DMS79 treated with DMSO at 0.1 percent for 48 hours (cell line): ENCODE measurements around the gene FARP2.

Source experiments
- DNase-seq: peaks from one replicate; lab custom pipeline; 2025; lab: John Stamatoyannopoulos, UW

The FARP2 gene

DNA sequence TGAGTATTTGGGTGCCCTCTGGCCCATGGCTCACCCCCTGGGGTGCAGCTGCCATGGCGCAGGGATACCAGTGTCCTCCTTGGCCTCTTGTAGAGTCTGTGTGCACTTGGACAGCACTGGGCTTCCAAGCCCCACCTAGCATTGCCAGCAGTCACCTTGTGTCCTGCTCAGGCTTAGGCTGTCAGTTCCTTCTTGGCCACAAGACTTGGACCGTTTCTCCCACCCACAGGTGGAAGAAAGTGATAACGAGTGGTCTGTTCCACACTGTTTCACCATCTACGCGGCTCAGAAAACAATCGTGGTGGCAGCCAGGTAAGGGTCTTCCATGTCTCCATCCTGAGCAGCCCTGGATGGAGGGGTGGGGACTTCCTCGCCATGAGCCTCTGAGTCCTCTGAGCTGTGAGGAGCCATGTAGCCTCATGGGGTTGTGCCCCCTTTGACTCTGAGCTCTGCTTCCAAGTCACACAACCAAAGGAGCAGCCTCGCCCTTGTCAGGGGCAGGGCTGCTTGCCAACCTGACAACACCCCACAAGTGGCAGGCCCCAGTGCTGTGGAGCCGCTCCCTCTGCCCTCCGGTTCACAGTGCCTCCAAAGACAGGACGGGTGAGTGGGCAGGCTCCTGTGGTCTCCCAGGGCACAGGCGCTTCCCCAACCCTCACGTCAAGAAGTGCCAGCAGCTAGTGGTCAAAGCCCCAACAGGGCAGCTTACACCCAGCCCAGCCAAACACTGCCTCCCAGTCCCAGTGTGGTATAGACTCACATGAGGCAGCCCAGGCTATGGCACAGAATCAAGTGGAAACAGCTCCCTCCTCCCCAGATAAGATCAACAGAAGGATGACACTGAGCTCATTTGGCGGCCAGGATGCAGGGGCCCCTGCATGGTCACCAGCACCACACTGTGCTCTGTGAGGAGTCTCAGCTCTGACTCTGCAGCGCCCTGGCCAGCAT, 133.9 kb downstream of the FARP2 start:
- no peak for DNase-seq

DNA sequence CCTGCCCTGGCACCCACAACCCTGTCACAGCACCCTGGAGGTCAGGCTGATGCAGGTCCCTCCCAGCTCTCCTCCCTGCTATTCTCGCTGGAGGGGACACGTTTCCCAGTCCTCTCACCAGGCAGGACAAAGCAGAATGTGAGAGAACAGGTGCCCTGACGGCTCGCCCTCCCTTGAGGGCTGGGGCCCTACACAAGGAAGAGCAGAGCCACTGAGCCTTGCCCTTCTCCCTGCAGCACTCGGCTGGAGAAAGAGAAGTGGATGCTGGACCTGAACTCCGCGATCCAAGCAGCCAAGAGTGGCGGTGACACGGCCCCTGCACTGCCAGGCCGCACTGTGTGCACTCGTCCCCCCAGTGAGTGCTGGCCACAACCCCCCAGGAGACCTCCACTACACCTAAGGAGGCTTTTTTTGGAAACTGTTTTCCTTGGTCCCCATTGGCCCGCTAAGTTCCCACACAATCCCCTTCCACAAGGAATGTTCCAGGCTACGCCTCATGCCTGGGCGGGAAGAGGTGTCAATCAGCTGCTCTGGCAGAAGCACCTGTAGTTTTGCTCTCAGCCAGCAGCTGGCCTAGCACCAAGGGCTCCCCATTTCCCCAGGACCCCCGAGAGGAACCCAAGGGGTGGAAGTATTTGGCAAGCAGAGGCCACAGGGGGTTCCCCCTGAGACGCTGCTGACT, 134.9 kb downstream of the FARP2 start:
- no peak for DNase-seq

DNA sequence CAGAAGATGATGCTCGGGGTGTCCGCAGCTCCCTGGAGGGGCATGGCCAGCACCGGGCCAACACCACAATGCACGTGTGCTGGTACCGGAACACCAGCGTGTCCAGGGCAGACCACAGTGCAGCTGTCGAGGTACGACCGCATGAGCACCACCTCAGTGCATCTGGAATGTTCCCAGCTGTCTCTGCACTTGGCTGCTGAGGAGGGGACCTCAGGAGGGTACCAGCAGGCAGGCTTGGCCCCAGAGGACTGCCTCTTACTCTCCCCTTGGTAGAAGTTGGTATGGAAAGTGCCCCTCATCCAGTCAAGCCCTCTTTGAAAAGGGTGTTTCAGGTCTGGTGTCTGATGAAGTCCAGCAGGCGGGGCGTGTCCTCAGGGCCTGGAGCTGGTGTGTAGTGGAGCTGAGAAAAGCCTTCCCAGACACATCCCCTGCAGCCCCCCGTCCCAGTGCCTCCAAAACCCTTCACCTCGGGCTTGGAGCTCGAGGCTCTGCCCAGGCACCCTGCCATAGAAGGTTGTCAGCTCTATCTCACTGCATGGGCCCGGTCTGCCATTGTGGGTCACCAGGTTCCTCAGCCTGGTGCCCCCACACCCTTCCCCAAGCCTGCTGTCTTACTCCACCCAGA, 135.6 kb downstream of the FARP2 start:
- DNase-seq, result no peak

DNA sequence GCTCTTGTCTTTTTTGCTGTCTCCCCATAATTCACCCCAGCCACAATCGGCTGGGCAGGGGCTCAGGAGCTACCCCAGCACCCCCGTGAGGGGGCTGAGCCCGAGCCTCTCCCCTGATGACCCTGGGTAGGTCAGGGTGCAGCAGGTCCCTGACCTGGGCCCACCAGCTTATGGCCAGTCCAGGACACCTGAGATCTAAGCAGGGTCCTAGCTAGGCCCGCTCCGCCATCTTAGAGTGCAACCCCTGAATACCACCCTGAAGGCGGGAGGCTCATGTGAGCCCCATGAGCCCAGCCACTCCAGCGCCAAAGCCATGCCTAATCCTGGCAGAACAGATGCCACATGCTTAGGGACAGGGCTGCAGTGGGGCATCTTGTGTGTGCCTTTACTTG, 136.1 kb downstream of the FARP2 start:
- no peak for DNase-seq

DNA sequence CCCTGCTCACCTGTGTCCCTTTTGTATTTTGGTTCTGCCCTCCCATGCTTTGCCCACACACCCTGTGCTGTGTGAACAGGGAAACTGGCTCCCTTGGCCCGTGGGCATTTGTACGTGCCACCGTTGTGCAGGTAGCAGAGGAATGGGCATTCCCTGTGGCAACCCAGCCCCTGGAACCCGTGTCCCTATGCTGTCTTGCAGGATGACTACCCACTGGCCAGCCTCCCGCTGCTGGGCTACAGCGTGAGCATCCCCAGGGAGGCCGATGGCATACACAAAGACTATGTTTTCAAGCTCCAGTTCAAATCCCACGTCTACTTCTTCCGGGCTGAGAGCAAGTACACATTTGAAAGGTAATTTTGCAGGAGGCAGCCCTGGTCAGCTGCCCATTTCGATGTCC, 137.0 kb downstream of the FARP2 start:
- DNase-seq, result no peak

DNA sequence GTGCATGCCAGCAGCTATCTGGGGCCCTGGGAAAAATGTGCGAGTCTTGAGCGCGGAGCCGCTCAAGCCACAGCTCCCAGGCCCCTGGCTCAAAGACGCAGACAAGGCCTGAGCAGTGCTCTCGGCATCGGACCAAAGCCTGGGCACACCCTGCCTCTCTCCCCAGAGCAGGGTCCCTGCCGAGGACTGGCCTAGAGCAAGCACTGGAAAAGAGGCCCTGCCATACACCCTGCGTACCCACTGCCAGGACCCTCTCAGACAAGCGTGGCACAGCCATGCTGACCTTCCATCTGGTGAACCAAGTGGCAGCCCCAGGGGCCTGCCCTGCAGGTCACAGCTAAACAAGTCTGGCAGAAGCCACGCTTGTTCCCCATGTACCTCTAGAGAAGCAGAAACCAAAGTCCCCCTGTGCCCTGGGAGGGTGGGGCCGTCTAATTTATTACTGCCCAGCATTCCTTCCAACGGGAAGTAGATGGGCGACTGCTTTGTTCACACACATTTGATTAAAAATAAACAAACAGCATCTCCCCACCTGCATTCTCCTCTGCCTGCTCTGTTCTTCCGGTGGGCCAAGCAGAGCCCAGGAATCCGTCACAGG, 138.3 kb downstream of the FARP2 start:
- DNase-seq, result no peak

DNA sequence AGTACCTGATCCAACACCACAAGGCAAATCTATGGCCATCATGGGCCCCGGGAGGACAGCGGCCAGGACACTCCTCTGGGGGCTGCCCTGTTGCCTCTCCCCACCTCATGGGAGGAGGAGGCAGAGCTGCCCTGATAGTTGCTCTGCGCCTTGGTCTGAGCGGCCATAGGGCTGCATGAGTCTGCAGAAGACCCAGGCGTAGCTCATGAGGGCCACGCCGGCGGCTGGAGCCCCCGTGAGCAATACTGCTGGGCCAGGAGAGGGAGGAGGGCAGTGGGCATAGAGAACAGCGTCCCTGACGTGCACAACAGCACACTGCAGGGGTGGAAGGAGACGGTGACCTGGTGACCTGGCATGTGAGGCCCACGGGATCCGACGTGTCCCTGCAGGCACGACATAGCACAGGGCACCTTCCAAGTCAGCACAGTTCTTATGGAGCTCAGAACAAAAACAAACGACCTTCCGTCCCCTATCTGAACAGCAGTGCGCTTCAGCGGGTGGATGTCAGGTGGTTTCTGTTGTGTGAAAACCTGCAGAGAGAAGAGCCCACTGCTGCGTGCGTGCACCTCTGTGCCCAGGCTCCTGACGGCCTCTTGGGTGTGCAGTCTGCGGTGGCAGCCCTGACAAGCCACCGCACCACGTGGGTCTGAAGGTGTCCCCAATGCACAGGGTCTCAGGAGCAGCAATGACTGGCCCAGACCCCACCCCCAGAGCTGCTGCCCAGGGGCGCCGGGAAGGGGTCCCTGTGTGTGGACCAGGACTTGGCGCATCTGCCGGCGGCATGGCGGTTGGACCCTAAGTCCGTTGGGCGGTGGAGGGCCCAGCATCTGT, 139.3 kb downstream of the FARP2 start:
- DNase-seq, result no peak

DNA sequence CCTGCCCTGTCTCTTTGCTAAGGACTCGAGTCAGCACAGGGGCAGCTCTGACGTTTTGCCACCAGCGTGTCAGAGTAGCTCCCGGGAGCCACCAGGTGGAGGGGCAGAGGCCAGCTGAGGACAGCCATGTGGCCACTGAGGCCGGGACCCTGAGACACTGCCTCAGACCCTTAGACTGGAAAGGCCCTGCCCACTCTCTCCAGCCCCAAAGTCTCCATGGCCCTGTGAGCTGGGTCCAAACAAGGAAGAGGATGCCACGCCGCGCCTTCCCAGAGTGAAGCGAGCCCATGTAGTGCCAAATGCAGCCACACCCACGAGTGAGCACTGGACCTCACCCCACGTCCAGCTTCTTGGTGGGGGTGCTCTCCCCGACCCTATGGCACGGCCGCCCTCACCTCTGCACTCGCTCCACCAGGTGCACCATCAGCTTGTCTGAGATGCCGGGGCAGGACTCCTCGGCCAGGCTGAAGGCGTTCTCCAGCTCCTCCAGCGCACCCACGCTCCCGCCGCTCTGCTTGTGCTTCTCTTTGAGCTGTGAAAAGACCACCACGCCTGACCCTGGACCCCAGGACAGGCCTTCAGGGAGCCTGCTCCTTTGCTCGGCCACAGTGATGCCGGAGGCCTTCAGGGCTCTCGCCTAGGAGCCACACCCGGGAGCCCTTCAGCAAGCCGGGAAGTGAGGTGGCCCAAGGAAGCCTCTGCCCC, 140.1 kb downstream of the FARP2 start:
- DNase-seq, result no peak

DNA sequence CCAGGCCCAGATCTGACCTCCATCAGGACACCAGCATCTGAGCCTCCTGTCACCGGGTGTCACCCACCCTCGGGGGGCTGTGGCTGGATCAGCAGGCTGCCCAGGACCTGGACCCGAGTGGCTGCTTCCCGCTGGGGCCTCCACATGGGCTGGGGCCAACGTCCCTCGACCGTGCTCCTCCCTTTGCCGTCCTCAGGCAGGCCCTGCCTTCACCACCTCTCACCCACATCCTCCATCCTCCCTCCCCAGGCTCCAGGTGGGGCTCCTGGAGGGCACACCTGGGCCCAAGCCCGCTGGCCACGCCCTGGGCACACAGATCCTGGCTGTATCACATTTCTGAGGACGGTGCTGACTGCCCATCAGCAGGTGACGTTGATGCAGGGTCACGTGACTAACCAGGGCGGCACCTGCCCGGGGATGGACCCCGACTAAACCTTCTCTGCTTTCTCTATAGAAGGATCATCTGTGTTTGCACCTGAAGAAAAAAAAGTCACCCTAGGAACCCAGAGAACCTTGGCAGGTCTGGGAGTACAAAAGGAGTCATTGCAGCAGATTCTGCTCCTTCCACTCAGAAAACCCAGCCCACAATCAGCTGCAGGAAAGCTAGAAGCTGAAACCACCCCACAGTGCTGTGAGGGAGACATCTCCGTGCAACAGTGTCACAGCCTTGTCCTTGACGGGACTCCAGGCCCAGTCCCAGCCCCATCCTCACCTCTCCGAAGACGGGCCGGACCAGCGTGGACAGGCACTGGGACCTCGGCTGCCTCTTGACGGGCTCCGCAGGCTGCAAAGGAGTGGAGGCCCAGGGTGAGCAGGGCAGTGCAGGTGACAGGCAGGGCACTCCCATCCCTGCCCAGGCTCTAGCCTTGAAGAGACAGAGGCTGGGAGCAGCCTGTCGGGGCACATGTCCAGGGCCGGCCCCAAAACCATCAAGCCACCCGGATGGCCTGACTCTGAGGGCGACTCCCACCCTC, 141.1 kb downstream of the FARP2 start:
- DNase-seq, result no peak

DNA sequence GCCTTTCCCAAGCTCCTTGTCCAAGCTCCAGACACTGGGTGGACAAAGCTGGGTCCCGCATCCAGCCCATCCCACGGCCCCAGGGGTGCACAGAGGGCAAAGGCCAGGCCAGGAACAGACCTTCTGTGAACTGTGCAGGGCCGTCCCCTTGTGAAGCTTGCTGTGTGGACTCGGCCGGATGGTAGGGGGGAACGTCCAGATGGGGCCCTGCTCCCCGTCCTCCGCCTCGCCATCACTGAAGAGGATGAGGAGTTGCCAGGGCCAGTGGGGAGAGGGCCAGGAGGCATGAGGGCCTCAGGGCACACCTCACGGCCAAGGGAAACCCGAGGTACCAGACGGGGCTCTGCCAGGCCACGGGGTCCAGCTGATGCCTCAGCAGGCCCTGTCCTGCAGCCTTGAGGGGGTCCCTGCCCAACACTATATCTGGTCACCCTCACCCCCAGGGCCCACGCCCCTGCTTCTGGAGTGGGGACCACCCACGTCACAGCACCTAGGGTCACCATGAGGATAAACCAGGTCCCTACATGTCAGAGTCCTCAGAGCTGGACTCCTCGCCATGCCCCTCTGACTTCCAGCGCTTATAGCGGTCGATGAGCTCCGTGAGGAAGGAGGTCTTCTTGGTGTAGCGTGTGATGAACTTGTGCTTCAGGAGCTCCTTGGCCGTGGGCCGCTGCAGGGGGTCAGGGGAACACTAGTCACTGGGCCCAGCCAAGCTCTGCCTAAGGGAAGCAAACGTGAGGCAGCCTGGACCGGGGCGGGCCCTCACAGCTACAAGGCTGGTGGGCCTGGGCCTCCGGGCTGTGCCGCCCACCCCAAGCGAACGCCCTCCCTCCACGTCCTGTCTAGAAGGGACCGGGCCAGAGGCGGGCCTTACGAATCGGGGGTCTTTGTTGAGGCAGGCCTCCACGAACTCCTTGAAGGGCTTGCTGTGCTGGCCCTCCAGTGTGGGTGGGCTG, 142.3 kb downstream of the FARP2 start:
- no peak for DNase-seq

DNA sequence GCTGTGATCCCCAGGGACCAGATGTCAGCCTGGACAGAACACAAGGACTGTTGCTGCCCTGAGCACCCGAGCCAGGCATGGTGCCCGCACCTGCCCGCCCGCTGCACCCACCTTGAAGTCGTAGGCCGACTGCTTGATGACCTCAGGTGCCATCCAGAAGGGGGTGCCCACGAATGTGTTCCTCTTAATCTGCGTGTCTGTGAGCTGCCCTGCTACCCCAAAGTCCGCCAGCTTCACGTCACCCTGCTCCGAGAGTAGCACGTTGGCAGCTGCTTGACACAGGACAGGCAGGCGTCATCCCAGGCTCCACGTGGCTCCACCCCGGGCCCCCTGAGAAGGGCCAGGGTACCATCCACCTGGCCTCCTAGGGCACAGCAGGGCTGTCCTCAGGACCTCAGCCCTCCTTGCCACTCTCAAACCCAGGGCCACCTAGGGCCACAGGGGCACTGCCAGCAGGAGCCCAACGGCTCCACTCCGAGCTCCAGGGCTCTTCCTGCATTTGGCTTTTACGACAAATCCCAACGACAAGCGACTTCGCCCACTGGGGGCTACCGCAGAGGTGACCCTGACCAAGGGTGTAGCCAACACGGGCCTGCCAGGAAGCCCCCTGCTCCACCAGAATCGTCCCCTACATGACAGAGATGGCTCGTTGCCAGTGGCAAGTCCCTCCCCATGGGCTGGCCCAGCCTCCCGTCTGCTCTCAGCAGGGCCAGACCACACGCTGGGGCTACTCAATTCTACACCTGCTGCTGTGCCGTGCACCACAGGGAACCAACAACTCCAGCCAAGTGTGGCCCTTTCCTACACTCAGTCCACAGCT, 143.3 kb downstream of the FARP2 start:
- DNase-seq, result peak; percentile 29

DNA sequence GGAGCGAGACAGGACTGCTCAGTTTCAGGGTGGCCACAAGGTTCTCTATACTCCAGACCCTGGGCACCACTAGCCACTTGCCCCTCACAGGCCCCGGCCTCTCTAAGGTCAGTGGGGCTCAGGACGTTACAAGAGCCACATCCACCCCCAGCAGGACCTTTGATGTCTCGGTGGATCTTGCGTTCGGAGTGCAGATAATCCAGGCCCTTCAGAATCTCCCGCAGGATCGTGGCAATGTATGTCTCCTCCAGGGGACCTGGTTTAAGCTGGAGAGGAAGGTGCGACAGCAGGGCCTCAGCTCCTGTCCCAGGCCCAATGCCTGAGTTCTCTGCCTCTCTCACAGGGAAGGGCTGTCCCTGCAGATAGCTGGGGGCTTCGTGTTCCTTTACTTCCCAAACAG, 143.9 kb downstream of the FARP2 start:
- no peak for DNase-seq

DNA sequence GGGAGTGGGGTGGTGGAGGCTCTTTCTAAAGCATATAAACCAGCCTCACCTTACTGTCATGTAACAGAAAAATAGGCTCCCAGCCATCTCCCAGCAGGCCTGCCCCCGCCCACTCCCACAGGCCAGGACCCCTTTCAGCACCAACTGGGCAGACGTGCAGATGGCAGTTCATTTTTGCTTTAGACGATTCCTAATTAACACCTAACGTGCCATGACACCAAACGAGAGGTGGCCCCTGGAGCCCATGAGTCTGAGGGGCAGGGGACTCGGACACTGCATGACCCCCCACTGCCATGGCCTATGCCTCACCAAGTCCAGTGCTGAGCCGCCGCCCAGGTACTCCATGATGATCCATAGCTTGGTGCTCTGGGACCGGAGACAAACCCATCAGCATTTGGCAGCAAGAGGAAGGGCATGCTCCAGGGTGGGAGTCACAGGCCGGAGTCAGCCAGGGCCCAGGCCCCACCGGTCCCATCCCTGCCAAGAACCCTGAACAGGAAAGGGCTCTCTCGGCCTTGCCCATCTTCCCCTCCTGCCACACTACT, 144.4 kb downstream of the FARP2 start:
- no peak for DNase-seq

DNA sequence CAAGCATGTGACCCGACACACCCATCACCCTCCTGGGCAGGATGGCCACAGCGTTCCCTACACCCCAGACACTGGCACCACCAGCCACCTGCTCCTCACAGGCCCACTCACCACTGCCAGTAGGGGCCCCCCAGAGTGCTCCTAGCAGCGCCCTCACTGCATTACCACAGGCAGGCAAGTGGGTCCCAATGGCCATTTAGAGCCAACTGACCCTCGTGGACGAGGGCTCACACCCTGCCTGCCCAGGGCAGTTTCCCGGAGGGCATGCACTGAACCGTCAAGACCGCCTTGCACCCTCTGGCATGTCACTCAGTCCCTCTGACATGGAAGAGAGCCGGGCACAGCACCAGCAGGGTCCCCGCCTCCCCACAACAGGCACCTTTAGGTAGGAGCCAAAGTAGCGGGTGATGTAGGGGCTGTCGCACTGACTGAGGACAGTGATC, 145.0 kb downstream of the FARP2 start:
- no peak for DNase-seq

DNA sequence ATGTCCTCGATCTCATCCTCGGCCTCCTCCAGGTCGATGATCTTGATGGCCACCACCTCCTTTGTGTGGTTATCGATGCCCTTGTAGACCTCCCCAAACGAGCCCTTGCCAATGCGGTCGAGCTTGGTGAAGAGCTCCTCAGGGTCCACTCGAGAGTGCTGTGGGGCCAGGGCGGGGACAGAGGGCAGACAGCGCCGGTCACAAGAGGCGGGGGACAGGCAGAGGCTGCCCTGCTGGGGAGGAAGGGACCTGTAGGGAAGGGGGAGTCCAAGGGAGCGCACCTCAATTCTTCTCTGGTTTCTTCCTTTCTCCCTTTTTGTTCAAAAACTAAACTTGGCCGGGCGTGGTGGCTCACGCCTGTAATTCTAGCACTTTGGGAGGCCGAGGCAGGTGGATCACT, 145.5 kb downstream of the FARP2 start:
- no peak for DNase-seq

DNA sequence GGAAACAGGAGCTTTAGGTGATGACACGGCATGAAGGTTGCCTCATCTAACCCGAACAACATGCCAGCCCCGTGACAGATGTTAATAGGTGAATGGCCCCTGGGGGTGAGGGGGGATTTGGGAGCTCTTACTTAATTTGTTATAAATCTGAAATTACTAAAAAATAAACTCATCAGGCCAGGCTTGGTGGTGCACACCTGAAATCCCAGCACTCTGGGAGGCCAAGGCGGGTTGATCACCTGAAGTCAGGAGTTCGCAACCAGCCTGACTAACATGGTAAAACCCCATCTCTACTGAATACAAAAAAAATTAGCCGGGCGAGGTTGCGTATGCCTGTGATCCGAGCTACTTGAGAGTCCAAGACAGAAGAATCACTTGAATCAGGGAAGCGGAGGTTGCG, 146.2 kb downstream of the FARP2 start:
- DNase-seq, result no peak

DNA sequence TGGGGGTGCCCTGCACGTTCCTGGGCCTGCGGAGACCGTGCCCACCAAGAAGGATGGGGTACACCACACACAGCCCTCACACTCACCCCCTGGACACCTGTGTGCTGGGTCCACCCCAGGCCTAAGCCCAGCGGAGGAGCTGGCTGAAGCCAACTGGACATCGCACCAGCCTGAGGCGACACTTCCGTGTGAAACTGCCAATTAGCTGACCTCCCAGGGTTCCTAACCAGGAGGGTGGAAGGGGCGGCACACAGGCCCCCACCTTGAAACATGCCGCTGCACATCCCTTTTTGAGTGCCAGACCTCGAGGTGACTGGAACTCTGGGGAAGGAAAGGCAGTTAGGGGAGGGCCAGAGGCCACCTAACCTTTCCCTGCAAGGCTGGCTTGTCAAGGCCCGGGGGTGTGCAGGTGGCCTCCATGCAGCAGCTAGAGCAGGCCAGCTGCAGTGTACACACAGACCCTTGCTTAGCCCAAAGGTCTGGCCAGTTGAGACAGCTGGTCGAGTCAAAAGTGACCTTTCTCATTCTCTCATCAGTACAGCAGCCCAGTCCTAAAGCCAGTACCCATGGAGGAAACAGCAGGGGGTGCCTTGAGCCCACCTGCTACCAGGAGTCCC, 147.8 kb downstream of the FARP2 start:
- DNase-seq, result no peak
